Amygdala (tissue), 56 donors: ENCODE measurements around the gene SLC25A27.
A peak's percentile ranks its signal among the peaks of the same experiment; 100 is the strongest.

ENCODE experiments used
- DNase-seq, 56 donors: peaks; one replicate each; lab custom pipeline; 2025; lab: John Stamatoyannopoulos, UW

Gene SLC25A27

DNA sequence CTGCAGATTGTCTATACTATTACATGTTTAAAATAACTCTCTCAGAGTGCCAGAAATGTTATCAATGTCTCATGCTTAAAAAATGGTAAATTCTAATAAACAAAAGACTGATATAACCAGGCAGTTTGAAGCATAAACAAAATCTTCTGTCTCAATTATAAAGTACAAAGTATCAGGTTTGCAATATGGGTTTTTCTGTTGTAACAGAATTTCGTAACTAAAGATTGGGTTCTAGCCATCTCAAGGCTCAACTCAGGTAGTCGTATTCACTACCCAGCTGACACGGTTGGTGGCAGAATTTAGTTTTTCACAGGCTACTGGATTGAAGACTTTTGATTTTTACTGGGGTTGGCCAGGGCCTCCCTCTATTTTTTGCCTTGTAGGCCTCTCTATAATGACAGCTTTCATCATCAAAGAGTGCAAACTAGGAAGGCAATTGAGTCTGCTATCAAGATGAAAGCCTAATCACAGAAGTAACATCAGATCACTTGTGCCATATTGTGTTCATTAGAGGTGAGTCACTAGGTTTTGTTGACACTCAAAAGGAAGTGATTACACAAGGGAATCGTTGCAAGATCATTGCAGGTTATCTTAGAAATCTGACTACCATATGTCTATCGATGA is 3.8 kb upstream of the SLC25A27 start:
- no peak for DNase-seq

DNA sequence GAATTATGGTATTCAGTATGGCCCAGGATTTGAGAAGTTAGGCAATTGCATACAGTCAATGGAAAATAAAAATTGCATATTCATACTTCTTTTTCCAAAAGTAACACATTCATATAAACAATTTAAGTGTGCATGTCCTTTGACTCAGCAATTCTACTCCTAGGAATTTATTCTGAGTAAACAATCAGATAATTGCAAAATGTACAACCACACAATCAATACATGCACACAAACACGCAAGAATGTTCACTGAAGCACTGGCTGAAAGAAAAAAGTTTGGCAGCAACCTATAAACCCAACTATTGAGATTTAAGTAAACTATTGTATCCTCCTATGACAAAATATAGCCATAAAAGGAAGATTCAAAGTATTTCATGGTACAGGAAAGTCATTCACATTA is 1.8 kb upstream of the SLC25A27 start:
- DNase-seq: no peak

DNA sequence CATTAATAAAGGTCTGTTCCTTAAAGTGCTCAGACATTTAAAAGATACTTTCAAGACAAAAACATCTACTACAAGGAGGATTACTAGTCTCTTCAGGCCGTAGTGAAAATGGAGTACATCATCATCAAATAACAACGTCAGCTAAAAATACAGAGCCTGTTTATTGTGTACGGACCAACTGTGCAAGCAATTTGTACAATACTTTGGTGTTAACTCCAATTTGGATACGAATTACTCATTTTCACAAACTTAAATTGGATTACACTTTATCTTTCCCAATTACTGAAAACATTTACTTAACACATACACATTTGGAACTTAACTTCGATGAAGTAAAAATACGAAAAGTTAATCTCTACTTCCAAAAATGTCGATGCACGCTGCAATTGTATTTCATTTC is 959 bp upstream of the SLC25A27 start:
- DNase-seq: no peak

DNA sequence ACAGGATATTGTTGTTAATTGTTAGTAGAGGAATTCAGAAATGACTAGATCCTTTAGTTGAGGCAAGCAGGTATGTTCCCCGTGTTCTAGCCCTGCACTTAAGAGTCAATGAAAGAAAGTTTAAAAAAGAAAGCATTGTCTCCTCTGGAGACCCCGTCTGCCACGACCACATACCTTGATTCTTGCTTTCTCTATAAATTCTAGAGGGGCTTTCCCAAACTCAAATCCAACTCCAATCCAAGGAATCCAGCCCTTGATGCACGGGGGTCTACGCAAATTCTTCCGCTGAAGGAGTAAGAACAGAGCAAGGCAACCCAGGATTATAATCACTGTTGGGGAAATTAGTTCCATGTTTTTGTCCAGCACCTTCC is 558 bp upstream of the SLC25A27 start:
- no peak for DNase-seq

DNA sequence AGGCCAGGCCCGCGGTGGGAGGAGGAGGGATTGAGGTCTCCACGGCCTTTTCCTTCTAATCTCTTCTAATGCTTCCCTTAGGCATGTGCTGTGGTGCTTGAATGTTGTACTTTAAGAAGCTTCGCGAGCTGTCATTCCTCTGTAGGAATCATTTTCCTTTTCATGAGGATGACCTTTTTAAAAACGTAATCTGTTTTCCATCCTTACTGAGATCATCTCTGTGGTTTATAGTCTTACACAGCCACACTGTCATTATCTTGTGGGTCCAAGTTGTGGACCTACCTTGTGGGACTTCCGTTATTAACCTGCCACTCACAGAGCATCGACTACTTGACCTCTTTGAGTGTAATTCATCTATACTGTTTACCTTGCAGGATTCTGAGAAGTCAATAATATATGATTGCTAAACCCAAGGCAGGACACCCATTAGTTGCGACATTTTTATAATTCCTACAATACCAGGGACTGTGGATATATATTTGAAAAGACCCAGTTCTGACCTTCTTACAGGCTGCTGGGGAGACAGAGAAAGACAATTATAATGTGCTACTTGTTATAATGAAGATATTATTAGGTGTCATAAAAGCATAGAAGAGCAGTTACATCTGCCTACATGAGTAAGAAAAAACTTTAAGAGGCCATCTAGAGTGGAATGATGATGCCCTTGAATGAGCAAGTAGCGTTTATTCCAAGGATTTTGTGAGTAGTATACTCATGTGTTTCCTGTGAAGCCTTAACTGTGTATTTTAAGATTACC is 842 bp downstream of the SLC25A27 start:
- no peak for DNase-seq

DNA sequence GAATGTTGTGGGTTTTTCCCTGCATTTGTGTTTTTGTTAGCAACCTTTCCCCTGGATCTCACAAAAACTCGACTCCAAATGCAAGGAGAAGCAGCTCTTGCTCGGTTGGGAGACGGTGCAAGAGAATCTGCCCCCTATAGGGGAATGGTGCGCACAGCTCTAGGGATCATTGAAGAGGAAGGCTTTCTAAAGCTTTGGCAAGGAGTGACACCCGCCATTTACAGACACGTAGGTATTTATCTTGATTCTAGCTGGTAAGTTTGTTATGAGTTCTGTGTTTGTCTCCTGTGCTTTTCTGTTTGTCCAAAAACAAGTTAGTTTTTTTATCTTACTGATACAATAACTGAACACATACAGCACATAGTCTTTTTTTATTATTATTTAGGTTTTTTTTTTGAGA is 3.0 kb downstream of the SLC25A27 start:
- no peak for DNase-seq

DNA sequence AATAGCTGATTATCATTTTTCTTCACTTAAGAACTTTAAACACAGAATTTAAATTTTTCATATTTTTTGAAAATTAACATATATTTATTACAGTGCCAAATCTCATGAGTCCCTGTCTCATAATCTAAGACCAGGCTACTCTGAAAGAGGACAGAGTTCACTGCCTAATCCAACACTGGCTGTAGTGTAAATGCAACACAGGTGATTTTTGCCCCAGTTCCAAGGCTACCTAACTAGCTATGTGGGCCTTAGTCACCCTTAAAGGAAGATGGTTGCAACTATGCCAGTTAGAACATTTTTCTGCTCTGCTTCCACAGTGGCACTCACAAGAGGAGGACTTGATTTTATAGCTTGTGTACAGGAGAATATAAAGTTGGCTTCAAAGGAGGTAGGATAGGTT is 4.9 kb downstream of the SLC25A27 start:
- no peak for DNase-seq

DNA sequence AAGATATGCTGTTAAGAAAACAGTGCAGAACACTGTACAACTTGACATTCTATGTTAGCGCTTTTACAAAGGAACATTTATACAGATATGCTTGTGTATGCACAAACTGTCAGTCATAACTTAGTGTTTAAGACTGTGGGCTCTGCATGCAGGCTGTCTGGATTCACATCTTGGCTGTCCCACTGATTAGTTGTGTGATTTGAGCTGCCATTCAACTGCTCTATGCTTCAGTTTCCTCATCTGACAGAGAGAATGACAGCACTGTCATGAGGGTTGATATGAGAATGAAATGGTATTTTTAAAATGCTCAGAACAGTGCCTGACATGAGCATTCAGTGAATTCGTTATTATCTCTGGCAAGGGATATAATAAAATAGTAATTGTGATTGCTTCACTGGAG is 8.7 kb downstream of the SLC25A27 start:
- DNase-seq: no peak

DNA sequence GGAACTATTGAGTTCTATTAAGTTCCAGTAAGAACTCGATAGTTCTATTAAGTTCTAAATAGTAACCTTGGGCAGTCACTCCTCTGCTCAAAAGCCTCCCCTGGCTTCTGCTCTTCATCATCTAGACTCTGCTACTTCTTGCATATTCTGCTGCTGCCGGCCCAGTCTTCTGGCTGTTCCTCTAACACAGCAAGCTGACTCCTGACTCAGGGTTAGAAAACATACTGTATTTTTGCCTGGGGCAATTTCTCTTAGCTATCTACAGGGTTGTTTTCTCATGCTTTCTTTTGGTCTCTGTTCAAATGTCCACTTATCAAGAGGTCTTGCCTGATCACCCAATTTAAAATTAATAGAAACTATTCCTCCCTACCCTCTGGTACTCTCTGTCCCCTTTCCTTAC is 14.6 kb downstream of the SLC25A27 start:
- no peak for DNase-seq

DNA sequence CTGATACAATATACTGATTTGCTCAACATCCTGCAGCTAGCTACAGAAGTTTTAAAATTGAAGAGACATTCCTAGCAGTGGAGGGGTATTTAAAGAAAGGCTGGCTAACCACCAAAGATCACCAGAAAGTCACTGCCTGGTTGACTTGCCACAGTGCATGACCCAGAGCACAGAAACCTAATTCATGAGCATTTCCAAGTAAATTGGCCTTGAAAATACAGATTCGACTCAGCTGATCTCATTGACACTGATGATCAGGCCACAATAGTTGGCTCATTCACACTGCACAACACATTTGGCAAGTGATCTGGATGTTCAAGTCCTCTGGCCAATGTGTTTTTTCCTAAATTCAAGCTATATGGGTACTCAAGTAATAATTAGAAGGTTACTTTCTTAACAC is 21.6 kb downstream of the SLC25A27 start:
- DNase-seq: no peak

DNA sequence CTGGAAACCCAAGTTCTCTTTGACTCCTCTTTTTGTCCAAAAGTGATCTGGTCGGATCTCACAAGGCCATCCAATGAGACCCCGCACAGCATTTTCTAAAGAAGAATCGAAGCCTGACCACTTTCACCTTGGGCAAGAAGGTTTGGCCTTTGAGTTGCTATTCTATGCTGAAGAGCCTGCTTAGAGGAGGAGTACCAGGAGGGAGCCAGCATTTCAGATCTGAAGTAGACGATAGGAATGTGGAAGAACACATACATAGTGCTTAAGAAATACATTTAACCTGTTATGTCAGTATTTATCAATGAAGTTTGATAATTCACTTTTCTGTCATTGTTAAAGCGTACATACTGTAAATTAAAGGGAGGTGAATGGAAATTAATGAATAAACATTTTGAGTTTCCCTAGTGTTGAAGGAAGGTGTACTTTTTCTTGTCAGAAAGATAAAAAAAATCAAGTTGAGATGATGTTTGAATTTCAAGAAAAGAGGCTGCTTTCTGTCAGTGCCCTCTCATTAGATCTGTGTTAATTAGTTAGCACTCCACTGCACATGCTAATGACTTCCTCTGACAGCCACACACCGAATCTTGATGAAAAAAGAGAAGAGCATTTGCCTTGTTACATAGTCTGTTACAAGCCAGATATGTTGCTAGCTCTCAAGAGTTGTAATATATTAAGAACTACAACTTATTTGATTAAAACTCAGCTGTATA is 24.0 kb downstream of the SLC25A27 start:
- no peak for DNase-seq

DNA sequence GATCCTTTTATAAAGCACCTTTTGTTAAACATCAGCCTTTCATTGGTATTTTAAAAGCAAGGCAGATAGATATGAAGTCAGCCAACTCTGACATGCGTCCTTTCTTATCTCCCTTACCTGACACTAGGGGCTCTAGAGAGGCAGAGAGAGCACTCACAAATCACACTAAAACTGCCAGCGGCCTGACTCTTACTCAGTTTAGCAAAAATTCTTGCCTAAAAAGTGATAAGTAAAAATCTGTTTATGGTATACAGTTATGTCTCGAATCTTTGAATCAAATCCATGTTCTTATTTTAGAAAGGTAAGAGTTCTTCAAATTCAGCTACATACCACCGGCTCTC is 24.5 kb downstream of the SLC25A27 start:
- DNase-seq: no peak

DNA sequence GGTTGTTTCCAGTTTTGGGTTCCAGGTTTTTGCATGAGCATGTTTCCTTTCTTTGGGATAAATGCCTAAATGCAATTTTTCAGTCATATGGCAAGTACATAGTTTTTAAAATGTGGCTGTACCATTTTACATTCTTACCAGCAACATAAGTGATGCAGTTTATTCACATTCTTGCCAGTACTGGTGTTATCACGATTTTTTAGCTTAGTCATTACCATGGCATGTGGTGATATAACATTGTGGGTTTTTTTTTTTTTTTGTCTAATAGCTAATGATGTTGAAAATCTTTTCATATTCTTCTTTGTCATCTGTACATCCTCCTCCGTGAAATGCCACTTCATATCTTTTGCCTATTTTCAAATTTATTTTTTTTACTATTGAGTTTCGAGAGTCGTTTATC is 32.0 kb downstream of the SLC25A27 start:
- DNase-seq: no peak

DNA sequence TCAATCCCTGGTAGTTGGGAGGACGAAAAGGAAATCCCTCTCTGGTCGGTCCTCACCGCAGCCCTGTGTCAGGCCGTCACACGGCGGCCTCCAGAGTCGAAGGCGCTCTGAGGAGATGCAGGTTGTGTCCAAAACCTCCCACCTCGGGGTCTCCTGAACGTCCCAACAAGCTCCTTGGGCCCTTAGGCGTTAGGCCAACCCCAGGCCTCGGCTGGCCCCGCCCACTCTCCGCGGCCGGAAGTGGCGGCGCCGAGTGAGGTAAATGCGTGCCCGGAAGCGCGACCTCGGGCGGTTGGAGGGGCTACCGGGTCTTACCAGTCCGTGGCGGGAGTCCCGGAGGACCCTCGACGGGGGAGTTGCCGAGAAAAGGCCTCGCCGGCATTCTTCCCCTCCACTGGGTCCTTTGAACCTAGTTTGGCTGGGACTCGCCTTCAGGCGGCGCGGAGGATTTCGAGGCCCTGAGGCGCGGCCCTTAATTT is 34.9 kb downstream of the SLC25A27 start, which contains the start of gene TDRD6:
TSS of gene TDRD6 (plus strand) at position 267 of the 479 bp plus-strand sequence. CDS start 244 bp downstream, outside the sequence.
- no peak for DNase-seq

DNA sequence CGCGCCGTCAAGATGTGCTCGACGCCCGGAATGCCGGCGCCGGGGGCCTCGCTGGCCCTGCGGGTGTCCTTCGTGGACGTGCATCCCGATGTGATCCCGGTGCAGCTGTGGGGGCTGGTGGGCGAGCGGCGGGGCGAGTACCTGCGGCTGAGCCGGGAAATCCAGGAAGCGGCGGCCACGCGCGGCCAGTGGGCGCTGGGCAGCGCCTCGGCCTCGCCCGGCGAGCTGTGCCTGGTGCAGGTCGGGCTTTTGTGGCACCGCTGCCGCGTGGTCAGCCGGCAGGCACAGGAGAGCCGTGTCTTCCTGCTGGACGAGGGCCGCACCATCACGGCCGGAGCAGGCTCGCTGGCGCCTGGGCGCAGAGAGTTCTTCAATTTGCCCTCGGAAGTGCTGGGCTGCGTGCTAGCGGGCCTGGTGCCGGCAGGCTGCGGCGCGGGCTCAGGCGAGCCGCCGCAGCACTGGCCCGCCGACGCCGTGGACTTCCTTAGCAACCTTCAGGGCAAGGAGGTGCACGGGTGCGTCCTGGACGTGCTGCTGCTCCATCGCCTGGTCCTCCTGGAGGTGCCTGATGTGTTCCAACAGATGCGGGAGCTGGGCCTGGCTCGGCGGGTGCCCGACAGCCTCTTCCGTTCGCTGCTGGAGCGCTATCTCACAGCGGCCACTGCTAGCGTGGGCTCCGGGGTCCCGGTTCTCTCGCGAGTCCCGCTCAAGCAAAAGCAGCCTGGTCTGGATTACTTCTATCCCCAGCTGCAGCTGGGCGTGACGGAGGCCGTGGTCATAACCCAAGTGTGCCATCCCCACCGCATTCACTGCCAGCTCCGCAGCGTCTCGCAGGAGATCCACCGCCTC is 35.6 kb downstream of the SLC25A27 start:
- DNase-seq: peak in 1 of 56 donors; percentile 1

DNA sequence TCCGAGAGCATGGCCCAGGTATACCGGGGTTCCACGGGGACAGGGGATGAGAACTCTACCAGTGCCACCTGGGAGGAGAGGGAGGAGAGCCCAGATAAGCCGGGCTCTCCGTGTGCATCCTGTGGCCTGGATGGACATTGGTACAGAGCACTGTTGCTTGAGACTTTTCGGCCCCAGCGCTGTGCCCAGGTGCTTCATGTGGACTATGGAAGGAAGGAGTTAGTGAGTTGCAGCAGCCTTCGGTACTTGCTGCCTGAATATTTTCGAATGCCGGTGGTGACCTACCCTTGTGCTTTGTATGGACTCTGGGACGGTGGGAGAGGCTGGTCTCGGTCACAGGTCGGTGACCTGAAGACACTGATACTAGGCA is 36.2 kb downstream of the SLC25A27 start:
- DNase-seq: no peak

DNA sequence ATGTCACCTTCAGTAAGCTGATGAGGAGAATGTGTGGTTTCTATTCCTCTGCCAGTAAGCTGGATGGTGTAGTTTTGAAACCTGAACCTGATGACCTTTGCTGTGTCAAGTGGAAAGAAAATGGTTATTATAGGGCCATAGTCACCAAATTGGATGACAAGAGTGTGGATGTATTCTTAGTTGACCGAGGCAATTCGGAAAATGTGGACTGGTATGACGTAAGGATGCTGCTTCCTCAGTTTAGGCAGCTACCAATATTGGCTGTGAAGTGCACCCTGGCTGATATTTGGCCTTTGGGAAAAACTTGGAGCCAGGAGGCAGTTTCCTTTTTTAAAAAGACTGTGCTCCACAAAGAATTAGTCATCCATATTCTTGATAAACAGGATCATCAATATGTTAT is 36.9 kb downstream of the SLC25A27 start:
- no peak for DNase-seq

DNA sequence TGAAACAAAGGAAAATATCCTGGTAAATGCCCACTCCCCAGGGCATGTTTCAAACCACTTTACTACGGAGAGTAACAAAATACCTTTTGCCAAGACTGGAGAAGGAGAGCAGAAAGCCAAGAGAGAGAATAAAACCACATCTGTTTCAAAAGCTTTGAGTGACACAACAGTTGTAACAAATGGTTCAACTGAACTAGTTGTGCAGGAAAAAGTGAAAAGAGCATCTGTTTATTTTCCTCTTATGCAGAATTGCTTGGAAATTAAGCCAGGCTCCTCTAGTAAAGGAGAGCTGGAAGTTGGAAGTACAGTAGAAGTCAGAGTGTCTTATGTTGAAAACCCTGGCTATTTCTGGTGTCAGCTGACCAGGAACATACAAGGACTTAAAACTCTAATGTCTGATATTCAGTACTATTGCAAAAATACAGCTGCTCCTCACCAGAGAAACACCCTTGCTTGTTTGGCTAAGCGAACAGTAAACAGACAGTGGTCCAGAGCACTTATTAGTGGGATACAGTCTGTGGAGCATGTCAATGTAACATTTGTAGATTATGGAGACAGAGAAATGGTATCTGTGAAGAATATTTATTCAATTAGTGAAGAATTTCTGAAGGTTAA is 37.5 kb downstream of the SLC25A27 start:
- DNase-seq: no peak

DNA sequence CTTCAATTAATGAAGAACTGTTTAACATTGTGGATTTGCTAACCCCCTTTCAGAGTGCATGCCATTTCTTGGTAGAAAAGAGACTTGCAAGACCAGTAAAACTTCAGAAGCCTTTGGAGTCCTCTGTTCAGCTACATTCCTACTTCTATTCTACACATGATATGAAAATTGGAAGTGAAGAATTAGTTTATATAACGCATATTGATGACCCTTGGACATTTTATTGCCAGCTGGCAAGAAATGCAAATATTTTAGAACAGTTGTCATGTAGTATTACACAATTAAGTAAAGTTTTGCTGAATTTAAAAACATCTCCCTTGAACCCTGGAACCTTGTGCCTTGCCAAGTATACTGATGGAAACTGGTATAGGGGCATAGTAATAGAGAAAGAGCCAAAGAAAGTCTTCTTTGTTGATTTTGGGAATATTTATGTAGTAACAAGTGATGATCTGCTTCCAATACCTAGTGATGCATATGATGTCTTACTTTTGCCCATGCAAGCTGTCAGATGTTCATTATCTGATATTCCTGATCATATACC is 38.2 kb downstream of the SLC25A27 start:
- DNase-seq: no peak

DNA sequence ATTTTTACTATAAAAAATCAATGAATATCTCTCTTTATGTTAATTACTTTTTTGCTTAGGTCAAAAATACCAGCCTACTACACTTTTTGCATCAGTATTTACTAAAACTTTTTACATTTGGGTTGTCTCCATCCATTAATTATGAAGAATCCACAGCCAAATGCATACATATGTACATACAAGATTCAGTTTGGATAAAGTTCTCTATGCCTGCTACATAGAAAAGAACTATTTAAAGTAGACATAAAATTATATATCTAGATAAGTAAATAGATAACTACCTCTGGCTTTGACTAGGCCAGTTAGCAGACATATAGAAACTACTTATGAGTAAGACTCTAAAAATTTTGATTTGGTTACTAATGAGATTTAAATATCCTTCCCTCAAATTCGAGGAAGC is 47.2 kb downstream of the SLC25A27 start:
- no peak for DNase-seq
